Measurements from ENCODE around the gene SYT3.
A peak's percentile ranks its signal among the peaks of the same experiment; 100 is the strongest.

The SYT3 gene

DNA sequence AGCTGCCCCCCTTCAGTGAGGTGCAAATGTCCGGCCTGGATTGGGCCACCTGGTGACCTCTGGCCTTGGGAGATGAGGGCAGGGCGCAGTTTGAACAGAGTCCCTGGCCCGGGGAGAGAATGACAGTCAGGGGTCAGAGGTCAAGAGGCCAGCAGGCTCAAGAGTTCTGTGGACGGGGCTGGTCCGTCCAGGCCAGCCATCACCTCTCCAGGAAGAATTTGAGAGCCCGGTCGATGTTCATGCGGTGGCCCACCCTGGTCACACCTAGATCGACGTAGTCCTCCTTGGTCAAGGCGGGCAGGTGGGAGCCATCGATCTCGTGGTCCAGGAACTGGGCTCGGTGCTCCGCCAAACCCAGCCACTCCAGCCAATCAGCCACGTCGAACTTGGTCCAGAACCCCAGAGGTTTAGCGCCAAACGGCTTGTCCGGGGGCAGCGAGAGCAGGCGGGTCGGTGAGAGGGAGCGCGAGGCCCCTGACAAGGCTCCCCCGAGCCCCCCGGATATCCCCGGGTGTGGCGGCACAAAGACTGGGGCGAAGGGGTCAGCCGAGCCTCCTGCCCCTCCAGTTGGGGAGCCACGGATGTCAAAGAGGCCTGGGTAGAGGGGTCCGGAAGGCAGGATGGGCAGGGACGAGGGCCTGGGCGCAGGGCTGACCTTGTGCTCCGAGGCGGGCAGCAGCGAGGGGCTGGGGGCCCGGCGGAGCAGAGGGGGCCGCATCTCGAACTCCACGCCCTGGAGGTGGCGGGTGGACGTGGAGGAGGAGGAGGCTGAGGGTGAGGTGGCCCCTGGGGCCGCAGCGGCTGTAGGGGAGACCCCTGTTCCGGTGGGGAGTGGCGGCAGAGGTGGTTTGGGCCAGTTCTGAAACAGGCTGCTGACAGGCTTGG is 22.3 kb upstream of the SYT3 start:
- no peak for DNase-seq

DNA sequence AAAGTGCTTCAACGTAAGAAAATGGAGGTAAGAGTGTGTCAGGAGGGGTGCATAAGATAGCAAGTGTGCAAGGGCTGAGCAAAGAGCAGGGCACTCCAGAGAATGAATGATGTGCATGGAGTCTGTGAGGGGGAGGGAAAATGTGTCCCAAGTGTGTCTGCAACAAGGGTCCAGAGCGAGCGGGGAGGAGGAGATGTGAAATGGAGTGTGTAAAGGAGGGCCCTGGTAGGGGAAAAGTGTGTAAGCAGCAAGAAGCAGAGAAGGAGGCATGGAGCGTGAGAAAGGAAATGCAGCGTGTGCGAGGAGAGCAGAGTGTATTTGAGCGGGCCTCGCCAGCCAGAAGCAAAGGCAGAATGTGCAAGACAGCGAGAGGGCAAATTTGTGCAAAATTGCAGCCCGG is 21.3 kb upstream of the SYT3 start:
- DNase-seq: no peak

DNA sequence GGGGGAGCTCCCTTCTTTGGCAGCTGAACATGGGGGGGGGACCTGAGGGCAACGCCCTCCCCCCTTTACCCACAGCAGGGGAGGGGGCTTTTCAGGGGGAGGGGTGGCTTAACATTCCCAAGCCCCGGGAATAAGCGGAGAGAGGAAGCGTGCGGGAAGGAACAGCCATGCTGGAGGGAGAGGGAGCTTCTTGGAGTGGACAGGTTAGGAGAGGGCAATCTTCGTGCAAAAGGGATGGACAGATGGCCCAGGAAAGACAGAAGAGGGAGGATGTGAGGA is 20.3 kb upstream of the SYT3 start:
- no peak for DNase-seq

DNA sequence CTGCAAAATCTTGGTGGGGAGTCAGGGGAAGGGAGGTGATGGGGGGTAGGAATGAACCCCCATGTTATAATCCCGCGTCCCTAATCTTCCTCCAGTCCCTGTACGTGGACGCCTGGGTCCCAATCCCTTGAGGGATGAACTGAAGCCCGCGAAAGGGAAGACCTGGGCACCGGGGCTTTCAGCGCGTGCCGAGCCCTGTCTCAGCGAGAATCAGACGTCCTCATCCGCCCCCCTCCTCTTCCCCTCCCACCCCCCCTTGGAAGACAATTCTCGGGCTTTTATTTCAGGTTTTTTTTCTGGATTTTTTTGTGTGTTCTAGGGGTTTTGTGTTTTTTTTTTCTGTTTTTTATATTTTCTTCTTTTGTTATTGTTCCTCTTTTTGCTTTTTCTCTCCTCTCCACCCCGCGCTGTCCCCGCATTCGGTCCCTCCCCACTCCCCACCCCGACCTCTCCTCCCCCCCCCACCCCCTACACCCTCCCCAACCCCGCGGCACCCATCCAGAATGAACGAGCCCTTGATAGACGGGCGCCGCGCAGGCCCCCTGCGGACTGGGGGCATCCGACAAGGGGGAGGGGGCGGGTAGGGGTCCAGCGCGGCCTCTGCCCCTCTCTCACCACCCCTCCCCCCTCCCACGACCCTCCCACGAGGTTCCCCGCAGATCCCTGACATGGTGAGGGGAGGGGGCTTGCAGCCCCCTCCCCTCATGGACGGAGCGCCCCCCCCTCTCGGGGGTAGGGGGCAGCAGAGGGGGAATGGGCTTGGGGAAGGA is 19.8 kb upstream of the SYT3 start:
- DNase-seq: no peak

DNA sequence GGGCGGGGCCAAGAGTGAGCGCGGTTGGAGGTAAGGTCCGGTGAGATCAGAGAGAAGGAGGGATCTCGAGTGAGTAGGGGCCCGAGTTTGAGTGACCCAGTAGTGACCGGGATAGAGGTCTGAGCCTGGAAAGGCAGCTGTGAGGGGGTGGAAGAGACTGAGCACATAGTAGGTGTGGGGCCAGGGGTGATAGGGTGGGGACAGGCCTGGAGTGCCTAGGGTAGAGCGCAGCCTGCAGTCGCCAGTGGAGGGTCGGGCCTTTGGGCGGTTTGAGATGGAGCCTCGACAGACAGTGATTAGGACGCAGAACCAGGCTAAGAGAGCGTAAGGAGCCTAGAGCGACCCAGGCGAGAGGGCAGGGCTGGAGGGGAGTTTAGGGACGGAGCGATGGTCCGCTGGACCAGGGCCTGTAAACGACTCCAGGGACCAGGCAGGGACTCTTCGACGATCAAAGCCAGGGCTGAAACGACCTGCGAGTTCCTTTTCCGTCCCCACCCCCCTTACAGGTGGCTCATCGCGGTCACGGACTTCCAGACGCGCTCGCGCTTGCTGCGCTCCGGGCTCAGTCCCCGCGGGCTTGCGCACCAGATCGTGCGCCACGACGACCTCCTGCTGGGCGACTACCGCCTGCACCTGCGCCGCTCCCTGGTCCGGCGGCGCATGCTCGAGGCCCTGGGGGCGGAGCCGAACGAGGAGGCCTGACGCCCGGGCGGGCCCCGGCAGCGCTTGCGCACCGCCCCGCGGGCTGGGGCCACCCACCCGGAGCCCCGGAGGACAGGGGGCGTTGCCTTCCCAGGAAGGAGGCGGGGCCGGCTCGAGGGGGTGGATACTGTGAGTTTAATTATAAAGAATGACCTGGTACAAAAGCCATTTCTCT is 19.0 kb upstream of the SYT3 start:
- DNase-seq: no peak

DNA sequence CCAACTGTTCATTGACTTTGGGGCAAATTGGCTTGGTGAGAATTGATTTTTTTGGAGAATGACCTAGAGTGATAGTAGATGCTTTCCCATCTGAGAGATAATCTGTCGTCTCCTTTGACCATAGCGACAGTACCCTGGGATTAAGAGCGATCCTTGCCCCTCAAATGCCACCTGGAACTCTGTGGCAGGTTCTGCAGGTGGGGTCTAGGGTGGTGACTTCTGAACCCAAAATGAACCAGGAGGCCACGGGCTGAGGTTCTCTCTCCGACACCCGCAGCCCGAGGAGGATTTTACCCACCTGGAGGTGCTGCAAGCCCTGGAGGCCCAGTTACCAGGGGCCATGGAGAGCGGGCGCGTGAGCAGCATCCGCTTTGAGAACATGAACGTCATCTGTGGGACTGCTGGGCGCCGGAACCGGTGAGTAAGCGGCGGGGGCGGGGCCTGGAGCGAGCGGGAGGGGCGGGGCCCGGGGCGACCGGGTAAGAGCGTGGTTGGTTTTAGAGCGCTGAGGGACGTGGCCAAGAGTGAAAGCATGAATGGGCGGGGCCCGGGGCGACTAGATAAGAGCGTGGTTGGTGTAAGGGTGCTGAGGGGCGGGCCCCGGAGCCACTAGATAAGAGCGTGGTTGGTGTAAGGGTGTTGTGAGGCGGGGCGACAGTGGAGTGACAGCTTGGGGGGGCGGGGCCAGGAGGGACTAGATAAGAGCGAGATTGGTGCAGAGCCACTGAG is 18.2 kb upstream of the SYT3 start:
- peak; percentile 26 for DNase-seq

DNA sequence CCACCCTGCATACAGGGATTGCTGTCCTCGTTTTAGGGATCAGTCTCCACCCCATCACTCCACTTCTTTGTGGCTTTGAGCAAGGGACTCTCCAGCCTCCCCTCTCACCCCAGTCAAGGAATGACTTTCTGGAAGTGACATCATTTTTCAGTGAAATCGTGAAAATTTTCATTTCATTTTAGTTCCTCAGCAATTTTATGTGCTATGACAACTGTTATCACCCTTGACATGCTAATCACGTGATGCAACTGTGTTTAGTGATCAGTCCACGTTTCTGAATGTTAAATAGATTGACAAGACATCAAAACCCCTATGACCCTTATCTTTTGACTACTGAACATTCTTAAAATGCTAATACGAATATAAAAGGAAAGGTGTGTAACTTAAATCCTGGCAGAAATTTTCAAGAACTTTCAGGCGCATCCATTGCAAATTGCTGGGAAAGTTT is 17.6 kb upstream of the SYT3 start:
- no peak for DNase-seq

DNA sequence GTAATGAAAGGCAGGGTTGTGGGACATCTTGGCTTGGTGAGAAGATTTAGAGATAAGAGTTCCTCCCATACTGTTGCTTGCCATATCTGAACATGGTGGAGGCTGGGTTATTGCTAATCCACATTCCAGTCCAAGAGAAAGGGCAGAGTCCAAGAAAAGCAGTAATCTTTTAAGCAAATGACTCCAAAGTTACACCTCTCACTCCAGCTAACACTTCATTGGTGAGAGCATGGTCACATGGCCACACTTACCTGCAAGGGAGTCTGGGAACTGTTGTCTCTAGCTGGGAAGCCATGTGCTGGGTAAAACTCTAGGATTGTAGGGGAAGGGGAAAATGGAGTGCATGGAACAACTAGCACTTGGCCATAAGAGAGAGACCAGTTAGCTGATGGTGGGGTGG is 15.2 kb upstream of the SYT3 start:
- DNase-seq: no peak

DNA sequence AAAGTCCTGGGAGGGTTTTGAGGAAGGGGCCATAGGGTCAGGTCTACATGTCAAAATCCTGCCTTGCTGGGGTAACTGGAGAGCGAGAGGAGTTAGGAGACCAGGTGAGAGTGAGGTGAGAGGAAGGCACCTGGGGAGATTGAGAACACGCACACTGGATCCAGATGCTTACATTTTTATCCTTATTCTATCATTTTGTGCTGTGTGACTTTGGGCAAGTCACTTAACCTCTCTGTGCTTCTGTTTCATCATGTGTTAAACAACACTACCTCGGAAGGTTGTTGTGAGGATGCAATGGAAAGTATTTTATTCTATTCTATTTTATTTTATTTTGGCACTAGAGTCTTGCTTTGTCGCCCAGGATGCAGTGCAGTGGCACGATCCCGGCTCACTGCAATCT is 13.0 kb upstream of the SYT3 start:
- DNase-seq: no peak

DNA sequence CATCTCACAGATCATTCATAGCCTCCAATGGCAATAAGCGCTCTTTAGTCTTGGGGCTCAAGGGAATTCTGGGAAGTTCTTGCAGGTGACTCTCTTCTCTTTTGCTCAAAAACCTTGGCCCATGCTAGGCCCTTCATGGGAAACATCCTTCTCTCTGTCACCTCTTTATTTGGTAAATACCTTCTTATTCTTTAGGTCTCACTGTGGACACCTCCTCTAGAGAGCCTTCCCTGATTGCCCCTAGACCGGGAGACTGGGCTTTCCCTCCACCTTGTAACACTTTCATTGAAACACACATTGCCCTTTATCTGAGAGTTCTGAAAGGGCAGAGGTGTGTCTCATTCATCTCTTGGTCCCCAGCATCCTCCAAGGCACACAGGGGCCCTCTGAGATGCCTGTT is 11.5 kb upstream of the SYT3 start:
- DNase-seq: no peak

DNA sequence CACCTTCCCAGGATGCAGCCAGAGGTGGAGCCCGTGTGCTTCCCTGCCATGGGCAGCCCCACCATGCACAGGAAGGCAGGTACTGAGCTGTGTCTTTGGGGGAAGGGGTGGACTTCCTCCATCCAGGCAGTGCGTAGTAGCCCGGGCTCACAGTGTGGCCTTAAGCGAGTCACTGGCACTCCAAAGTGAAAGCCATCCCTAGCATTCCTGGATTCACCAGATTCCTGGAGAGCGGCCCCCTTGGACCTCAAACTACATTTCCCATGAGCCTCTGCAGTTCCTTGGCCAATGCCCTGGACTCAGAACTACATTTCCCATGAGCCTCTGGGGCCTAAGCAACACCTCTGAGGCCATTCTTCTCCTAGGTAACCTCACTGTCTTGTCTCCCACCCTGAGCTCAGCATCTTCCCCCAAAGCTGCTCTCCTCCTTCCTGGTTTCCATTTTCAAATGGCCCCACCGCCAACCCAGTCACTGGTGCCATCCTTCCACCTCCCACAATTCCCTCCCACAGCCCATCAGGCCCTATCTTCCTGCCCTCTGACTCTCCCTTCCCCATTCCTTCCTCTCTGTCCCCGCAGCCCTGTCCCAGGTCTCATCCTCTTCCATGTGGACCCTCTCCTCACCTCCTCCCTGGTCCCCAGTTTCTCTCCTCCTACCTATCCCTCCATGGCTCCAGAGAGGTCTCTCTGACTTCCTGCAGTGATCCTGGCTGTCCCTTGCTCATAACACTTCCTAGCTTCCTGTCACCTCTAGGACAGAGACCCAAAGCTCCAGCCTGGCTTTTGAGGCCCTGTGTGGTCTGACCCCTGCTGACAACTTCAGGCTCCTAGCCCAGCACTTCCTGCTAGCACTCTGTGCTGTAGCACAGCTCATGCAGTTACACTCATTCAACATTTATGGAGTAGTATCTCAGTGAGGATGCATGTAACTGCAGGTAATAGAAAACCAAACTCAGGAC is 10.0 kb upstream of the SYT3 start, which contains the start of gene C19orf81:
C19orf81 (plus strand) TSS at position 13 of the 959 bp plus-strand sequence; CDS start at position 13, 0 bp downstream.
- DNase-seq: no peak

DNA sequence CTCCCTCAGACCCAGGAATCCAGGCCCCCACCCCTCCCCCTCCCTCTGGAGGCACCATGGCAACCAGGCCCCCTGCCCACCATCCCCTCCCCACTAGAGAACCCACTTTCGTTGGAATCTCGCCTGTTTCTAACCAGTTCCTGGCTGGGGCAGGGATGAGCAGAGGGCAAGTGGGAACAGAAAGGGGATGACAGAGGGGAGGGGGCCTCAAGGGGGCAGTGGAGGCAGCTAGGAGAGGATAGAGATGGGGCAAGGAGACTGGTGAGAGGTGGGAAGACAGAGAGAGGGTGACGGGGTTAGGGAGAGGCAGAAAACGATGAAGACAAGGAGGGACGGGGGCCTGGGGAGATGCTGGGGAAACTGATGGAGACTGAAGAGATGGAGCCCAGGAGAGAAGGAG is 9.0 kb upstream of the SYT3 start:
- DNase-seq: no peak

DNA sequence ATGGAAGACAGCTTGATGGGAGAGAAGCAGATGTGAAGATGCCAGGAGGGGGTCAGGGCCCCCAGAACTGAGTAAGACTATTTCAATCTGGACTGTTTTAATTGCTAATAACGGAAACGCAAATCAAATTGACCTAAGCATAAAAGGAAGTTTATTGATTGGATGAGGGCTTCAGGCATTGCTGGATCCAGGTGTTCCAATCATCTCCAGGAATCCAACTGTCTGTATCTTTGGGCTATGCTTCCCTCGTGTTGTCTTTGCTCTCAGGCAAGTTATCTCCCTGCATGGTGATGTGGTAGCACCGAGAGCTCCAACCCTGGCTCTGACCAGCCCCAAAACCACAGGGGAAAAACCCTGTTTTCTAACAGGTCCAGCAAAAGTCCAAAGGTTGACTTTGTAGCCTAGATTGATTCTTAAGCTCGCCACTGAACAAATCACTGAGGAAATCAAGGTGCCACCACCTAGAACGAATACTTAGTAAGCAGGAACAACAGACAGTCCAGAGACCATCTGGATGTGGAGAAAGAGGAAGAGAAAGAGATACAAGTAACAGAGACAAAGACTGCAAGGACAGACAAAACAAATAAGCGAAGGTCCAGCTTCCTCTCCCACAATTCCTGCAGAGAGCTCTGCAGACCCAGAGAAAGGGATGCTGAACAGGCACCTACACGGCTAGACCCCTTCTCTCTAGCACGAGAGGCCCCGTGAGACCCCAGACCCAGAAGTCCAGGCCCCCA is 8.4 kb upstream of the SYT3 start:
- DNase-seq: no peak

DNA sequence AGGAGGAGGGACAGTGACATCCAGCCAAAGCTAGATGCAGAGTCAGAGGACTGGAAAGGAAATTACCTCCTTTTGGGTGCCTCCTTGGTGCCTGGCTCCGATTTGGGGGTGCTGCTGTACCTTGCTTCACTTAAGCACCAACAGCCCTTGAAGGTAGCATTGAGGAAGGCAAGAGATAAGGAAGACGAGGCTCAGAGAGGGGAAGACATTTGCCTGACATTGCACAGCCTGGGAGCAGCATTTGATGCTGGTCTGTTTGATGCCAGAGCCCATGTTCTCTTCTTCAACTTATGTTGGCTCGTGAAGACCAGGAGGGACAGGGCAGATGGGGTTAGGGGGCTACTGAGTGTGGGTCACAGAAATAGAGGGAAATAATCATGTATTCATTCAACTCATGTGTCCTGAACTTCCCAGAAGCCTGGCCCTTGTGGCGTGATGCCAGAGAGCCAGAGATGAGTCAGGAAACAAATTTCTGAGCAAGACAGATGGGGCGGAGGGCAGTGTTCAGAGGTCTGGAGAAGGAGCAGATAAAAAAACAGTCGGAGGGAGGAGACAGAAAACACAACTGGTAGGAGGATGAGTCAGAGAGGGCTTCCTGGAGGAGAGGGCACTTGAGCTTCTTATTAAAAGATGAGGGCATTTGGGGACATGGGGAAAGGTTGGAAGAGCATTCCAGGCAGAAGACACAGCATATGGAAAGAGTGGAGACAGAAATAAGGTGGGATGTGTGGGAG is 6.6 kb upstream of the SYT3 start:
- DNase-seq: no peak

DNA sequence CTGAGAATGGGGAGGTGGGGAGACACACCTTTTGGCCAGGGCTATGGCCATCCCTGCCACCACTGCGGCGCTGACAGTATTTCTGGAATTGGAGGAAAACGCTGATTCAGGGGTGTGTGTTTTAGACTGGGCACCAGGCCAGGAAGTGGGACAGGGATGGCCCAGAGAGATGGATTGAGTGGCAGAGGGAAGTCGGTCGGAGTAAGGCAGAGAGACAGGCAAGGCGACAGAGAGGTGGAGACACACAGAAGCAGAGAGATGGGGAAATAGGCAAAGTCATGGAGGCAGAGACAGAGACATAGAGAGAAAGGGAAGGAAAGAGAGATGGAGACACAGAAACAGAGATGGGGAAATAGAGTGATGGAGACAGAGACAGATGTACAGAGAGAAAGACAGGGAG is 5.4 kb upstream of the SYT3 start:
- no peak for DNase-seq

DNA sequence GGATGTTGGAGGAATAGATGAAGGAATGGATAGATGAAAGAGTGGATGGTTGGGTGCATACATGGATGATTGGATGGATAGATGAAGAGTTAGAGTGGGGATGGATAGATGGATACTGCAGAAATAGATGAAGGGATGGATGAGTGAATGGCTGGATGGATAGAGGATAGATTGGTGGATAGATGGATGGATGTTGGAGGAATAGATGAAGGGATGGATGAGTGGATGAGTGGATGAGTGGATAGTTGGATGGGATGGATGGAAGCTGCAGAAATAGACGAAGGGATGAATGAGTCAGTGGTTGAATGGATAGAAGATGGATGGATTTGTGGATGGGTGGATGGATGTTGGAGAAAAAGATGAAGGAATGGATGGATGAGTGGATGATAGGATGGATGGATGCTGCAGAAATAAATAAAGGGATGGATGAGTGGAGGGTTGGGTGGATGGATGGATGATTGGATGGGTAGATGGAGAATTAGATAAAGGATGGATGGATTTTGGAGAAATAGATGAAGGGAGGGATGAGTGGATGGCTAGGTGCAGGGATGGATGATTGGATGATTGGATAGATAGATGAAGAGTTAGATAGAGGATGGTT is 4.7 kb upstream of the SYT3 start:
- DNase-seq: no peak

DNA sequence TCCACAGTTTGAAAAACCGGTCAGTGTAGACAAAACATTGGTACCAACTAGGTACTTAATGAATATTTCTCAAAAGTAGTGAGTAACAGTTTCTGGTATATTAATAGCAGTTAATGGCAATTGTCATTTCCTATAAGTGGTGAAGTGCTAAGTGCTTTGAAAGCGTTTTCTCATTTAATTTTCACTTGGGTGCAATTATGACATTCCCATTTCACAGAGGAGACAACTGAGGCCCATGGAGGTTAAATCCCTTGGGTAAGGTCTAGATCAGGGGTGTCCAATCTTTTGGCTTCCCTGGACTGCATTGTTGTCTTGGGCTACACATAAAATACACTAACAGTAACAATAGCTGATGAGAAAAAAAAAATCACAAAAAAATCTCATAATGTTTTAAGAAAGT is 687 bp upstream of the SYT3 start:
- no peak for DNase-seq

DNA sequence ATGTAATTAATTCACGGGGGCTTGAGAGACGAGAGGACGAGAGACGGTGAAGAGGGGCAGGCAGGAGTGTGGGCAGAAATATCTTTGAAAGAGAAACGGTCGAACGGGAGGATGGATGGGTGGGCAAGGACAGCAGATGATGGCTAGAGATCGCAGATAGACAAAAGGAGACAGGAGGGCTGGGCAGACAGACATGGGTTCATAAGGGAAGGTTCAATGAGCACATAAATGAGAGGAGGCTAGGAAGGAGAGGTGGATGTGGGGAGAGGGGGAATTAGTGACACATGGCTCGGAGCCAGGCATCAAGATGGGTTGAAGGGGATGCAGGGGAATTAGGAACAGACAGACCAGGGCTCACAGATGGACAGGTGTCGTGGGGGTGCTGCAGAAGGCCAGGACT is 1.1 kb downstream of the SYT3 start:
- no peak for DNase-seq

DNA sequence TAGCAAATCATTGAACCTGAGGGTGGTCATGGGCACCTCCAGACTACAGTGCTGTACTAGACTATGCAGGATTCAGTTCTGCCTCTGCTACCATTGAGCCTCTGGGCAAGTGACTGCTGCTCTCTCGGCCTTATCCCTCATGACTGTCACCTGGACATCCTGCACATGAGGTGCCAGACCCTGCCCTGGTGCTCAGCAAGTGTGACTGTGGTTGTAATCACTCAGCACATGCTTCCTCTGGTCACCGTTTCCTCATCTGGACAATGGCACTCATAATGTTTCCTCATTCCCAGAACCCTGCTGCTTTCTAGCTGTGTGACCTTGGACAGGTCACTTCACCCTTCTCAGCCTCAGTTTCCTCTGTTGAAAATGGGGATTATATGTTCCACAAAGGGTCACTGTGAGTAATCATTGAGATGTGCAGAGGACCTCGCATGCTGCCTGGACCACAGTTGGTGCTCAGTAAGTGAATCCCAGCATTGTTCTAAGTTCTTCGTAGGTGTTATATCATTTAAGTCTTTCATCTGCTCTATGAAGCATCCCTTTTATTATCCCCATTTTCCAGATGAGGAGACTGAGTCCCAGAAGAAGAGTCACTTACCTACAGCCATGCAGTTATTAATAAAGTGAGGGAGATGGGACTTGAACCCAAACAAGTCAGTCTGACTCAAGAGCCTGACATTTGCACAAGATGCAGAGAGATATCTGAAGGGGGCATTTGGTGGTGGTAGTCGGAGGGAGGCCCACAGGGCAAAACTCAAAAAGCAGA is 3.2 kb downstream of the SYT3 start:
- no peak for DNase-seq
